Astrocyte of the cerebellum (primary cell): ENCODE measurements around the gene BMF.

ENCODE experiments used
- DNase-seq: peaks from one replicate; pipeline ENCODE4 v3.0.0-alpha.2; 2011; ENCODE audit warnings: low read depth
- H3K4me3 ChIP-seq: 2 replicates; pipeline ENCODE4 v1.5.1; 2011; ENCODE audit warnings: mild to moderate bottlenecking, low read depth, low read length, moderate library complexity
- in situ Hi-C: cut with HindIII; loops from 2 replicates; pipeline ENCODE4 v1.10.0; 2017; ENCODE audit warnings: low sequenced_read_pairs
- TF ChIP-seq, protein P1 (sequence below): IDR thresholded peaks from 2 replicates; pipeline ENCODE4 v1.5.1; 2012; ENCODE audit warnings: low read length, low read depth, moderate library complexity, mild to moderate bottlenecking; ENCODE audit errors: missing control alignments

The BMF gene

DNA sequence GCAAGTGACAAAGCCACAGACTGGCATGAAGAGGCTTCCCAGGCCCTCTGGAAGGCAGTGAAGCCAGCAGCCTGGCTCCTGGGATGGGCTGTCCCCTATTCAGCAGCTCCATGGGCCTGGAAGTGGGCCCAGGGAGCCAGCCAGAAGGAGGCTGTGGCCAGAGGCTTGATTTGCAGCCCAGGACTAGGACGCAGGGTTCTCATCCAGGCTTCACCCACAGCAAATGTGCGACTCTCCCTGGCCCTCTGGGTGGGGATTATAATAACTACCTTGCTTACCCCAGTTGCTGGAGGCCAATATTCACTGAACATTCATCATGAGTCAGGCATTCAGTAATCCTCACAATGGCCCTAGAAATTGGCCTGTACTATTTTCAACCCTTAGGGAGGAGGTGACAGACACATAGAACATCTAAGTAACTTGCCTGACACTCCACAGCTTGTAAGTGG, 45.1 kb downstream of the BMF start:
- no peak overlapping the region for H3K4me3 ChIP-seq
- no peak for DNase-seq
- TF ChIP-seq, protein P1, sequence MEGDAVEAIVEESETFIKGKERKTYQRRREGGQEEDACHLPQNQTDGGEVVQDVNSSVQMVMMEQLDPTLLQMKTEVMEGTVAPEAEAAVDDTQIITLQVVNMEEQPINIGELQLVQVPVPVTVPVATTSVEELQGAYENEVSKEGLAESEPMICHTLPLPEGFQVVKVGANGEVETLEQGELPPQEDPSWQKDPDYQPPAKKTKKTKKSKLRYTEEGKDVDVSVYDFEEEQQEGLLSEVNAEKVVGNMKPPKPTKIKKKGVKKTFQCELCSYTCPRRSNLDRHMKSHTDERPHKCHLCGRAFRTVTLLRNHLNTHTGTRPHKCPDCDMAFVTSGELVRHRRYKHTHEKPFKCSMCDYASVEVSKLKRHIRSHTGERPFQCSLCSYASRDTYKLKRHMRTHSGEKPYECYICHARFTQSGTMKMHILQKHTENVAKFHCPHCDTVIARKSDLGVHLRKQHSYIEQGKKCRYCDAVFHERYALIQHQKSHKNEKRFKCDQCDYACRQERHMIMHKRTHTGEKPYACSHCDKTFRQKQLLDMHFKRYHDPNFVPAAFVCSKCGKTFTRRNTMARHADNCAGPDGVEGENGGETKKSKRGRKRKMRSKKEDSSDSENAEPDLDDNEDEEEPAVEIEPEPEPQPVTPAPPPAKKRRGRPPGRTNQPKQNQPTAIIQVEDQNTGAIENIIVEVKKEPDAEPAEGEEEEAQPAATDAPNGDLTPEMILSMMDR, result no peak
- in situ Hi-C loops, result no loop called here

DNA sequence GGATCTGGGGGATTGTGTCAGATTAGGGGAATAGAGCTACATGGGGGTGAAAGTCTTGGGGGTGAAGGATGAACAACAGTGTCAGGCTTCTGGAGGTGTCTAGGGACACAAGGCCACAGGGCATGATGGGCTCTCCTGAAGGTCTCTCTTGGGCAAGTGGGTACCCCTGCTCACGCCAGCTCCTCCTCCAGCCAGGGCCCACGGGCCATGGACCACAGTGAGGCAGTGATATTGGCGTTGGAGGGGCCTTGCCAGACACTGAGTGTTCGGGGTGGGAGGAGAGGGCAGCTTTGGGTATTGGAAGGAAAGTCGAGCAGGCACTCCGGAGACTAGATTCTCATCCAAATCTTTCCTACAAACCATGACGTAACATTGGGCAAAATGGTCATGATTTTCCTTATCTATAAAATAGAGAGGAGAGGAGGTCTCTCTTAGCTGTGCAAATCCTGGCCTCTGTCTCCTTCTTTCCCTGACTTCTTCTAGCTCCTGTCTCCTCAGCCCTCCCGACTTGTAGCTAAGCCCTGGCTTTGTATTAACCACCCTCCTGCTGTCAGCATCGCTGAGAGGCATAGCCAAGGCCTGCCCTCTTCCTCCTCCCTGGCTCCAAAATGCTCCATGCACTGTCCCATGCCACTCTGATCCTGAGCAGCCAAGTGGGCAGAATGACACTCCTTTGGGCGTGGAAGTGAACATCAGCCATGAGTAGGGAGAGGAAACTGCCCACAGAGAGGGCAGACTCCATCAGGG, 45.7 kb downstream of the BMF start:
- in situ Hi-C loops, result no loop called here
- H3K4me3 ChIP-seq, result no peak overlapping the region
- no peak for DNase-seq
- TF ChIP-seq, protein P1, result no peak

DNA sequence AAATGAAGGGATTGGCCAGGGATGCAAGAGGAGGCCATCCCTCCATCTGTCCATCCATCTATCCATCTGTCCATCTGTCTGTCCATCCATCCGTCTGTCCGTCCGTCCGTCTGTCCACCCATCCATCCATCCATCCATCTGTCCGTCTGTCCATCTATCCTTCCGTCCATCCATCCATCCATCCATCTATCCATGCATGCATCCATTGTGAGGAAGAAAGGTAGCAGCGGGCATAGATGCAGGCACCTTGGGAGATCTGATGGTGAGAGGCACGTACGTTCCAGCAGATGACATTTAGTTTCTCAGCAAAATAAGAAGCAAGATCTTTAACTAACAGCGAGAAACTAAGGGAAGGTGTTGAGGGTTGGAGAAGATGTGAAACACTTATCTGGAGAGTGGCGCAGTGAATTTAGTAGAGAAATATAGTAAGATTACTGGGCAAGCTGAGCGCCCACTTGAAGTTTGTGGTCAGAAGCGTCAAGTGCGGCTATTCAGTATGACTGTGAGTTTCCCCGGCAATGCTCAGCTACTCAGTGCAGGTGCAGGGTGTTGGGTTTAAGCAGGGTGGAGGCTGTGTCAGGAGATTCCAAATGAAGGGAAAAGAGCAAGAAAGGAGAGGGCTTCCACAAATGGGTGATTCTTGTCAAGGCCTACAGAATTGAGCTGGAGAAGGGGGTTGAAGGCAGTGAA, 47.3 kb downstream of the BMF start:
- no peak overlapping the region for H3K4me3 ChIP-seq
- TF ChIP-seq, protein P1, result no peak
- DNase-seq, result no peak
- in situ Hi-C loops, result no loop called here

DNA sequence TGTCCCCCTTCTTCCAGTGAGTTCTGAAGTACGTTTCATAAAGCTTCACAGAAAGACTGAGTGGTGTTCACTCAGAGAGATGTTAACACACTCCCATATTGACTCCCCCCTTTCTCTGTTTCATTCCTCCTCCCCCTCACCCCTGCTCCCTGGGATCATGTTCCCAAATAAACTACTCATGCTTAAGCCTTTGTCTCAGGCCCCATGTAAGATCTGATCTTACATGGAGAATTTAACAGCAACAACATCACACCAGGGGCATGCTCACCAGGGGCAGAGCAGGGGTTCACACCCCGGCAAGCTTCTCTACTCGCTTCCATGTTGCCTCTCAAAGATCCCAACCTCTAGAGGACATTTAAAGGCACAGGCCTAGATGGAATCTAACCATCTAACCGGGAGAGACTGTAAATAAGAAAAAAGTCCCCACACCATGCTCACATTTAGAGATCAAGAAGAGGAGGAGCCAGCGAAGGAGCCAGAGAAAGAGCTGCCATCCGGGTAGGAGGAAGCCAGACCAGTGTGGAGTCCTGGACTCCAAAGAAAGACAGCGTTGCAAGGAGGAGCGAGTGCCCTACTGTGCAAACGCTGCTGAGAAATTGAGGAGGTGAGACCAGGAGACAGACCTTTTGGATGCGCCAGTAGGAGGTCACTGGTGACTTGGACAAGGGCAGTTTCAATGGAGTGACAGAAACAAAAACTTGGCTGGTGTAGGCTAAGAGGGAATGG, 48.3 kb downstream of the BMF start:
- in situ Hi-C loops, result no loop called here

DNA sequence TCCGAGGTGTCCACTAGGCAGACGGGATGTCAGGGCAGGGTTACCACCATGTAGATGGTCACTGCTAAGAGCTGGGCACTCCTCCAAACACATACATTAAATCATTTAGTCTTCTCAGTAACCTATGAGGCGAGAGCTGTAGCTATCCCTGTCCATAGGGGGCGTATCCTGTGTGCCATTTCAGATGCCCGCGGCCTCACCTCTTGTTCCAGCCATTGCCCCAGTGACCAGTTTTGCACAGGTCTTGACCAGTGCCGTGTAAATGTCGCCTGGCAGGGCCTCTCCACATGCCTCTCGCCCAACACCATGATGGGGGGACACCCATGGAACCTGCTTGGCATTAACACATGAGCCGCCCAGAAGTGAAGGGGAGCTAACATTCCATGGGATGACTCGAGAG, 48.9 kb downstream of the BMF start:
- in situ Hi-C loops, result no loop called here

More for the DNA sequence above, 48.3 kb downstream of the BMF start:
- TF ChIP-seq, protein P1, result no peak
- no peak for DNase-seq
- no peak overlapping the region for H3K4me3 ChIP-seq

More for the DNA sequence above, 48.9 kb downstream of the BMF start:
- H3K4me3 ChIP-seq, result no peak overlapping the region
- TF ChIP-seq, protein P1, result no peak
- no peak for DNase-seq
